Endothelial cell (in vitro differentiated cells): ENCODE measurements around the gene PCNX2. TPM values are rescaled to one million over a fixed set of nuclear protein-coding genes. Genes with fewer than 3 reads are reported as not detected.

Source experiments
- DNase-seq: peaks from one replicate; pipeline ENCODE4 v3.0.0; 2021; ENCODE audit warnings: low spot score
- H3K27ac Mint-ChIP-seq: one replicate; pipeline ENCODE4 v1.8.0; 2021; ENCODE audit warnings: mixed read lengths, inconsistent platforms; ENCODE audit not compliant: unreplicated experiment
- H3K27me3 Mint-ChIP-seq: one replicate; pipeline ENCODE4 v1.8.0; 2021; ENCODE audit warnings: mild to moderate bottlenecking, moderate library complexity, mixed read lengths, inconsistent platforms; ENCODE audit not compliant: unreplicated experiment
- H3K36me3 Mint-ChIP-seq: one replicate; pipeline ENCODE4 v1.8.0; 2021; ENCODE audit warnings: mild to moderate bottlenecking, low read depth, mixed read lengths, inconsistent platforms; ENCODE audit not compliant: unreplicated experiment
- H3K4me1 Mint-ChIP-seq: one replicate; pipeline ENCODE4 v1.8.0; 2021; ENCODE audit warnings: mild to moderate bottlenecking, mixed read lengths, inconsistent platforms; ENCODE audit not compliant: unreplicated experiment
- H3K4me3 Mint-ChIP-seq: one replicate; pipeline ENCODE4 v1.8.0; 2021; ENCODE audit warnings: mild to moderate bottlenecking, mixed read lengths, inconsistent platforms; ENCODE audit not compliant: unreplicated experiment
- H3K9me3 Mint-ChIP-seq: one replicate; pipeline ENCODE4 v1.8.0; 2021; ENCODE audit warnings: mixed read lengths, inconsistent platforms; ENCODE audit not compliant: unreplicated experiment
- CTCF ChIP-seq: fragments of 200-600 bp; sonication (generic); IDR thresholded peaks from one replicate; pipeline ENCODE4 v1.5.0; 2021; ENCODE audit warnings: antibody characterized with exemption; ENCODE audit not compliant: unreplicated experiment
- total RNA-seq: library from RNA; stranded (reverse); fragmentation: NEBNext Ultra II Directional; extraction: Animal tissue kit (Norgen Biotek cat#: 25700); gene quantifications from one replicate; pipeline ENCODE4 v1.2.1, GENCODE V29; 2021; ENCODE audit not compliant: unreplicated experiment

The PCNX2 gene
- total RNA-seq, 1 donor from 2014 or later: 24.0 TPM

GRCh38 chr1:233253231-233253831 is 42.2 kb downstream of the PCNX2 start:
- no peak for DNase-seq
- no peaks in the 10 kb centered on the region for H3K27me3 Mint-ChIP-seq
- no peaks in the 10 kb centered on the region for H3K9me3 Mint-ChIP-seq
- no peak overlapping the region for H3K27ac Mint-ChIP-seq
- no peak overlapping the region for H3K4me3 Mint-ChIP-seq
- TF ChIP-seq CTCF: no peak
- H3K36me3 Mint-ChIP-seq: peaks cover 8% of the 10 kb centered on the region
- H3K4me1 Mint-ChIP-seq: peaks cover 2% of the 10 kb centered on the region

- H3K27ac Mint-ChIP-seq: no peak overlapping the region
- no peak for TF ChIP-seq CTCF
- H3K36me3 Mint-ChIP-seq: peaks cover 2% of the 10 kb centered on the region
- no peak for DNase-seq
- peaks cover 2% of the 10 kb centered on the region for H3K4me1 Mint-ChIP-seq
- no peaks in the 10 kb centered on the region for H3K27me3 Mint-ChIP-seq
- no peak overlapping the region for H3K4me3 Mint-ChIP-seq
- no peaks in the 10 kb centered on the region for H3K9me3 Mint-ChIP-seq
Measured at GRCh38 chr1:233252441-233252840, 43.1 kb downstream of the PCNX2 start.

- Mint-ChIP-seq H3K9me3 (no peaks in the 10 kb centered on the region), H3K36me3 (no peaks in the 10 kb centered on the region), H3K4me3 (no peak overlapping the region), H3K27ac (no peak overlapping the region), H3K27me3 (no peaks in the 10 kb centered on the region), H3K4me1 (peaks cover 2% of the 10 kb centered on the region)
- TF ChIP-seq CTCF: no peak
- no peak for DNase-seq
Measured at GRCh38 chr1:233251201-233251720, 44.3 kb downstream of the PCNX2 start.

- Mint-ChIP-seq H3K4me3 (no peak overlapping the region), H3K9me3 (no peaks in the 10 kb centered on the region), H3K4me1 (peaks cover 4% of the 10 kb centered on the region), H3K36me3 (peaks cover 4% of the 10 kb centered on the region), H3K27ac (no peak overlapping the region), H3K27me3 (peaks cover 1% of the 10 kb centered on the region)
- no peak for DNase-seq
- TF ChIP-seq CTCF: no peak
Measured at GRCh38 chr1:233248014-233248413, 47.5 kb downstream of the PCNX2 start.

- DNase-seq: no peak
- no peak for TF ChIP-seq CTCF
- Mint-ChIP-seq H3K4me3 (no peak overlapping the region), H3K27ac (no peak overlapping the region), H3K9me3 (no peaks in the 10 kb centered on the region), H3K4me1 (peaks cover 10% of the 10 kb centered on the region), H3K27me3 (peaks cover 1% of the 10 kb centered on the region), H3K36me3 (peaks cover 4% of the 10 kb centered on the region)
Measured at GRCh38 chr1:233246965-233247364, 48.6 kb downstream of the PCNX2 start.
